Hepatocyte (in vitro differentiated cells): Measurements from ENCODE around the gene SIN3A. TPM values are rescaled to one million over a fixed set of nuclear protein-coding genes. Genes with fewer than 3 reads are reported as not detected.

ENCODE experiments used
- DNase-seq: peaks from one replicate; pipeline ENCODE4 v3.0.0-alpha.2; 2016; ENCODE audit warnings: low spot score
- H2AFZ ChIP-seq: fragments of 200-600 bp; sonication (generic); 2 replicates; pipeline ENCODE4 v1.6.0; 2016; ENCODE audit warnings: antibody characterized with exemption, mild to moderate bottlenecking
- H3K27ac ChIP-seq: fragments of 200-600 bp; sonication (generic); 2 replicates; pipeline ENCODE4 v1.5.1; 2016; ENCODE audit warnings: mild to moderate bottlenecking
- H3K27me3 ChIP-seq: fragments of 200-600 bp; sonication (generic); 2 replicates; pipeline ENCODE4 v1.6.1; 2016
- H3K36me3 ChIP-seq: fragments of 200-600 bp; sonication (generic); replicated peaks from 2 replicates; pipeline ENCODE4 v1.5.1; 2016; ENCODE audit warnings: low read depth; ENCODE audit not compliant: insufficient read depth
- H3K4me1 ChIP-seq: fragments of 200-600 bp; sonication (generic); 2 replicates; pipeline ENCODE4 v1.5.1; 2016; ENCODE audit warnings: mild to moderate bottlenecking, moderate library complexity; ENCODE audit not compliant: insufficient read depth
- H3K4me2 ChIP-seq: fragments of 200-600 bp; sonication (generic); 2 replicates; pipeline ENCODE4 v1.6.0; 2016
- H3K4me3 ChIP-seq: fragments of 200-600 bp; sonication (generic); 2 replicates; pipeline ENCODE4 v1.5.1; 2016; ENCODE audit warnings: mild to moderate bottlenecking
- H3K79me2 ChIP-seq: fragments of 200-600 bp; sonication (generic); 2 replicates; pipeline ENCODE4 v1.6.0; 2017; ENCODE audit warnings: mild to moderate bottlenecking
- H3K9me2 ChIP-seq: fragments of 200-600 bp; sonication (generic); replicated peaks from 2 replicates; pipeline ENCODE4 v1.6.0; 2017; ENCODE audit warnings: mild to moderate bottlenecking; ENCODE audit not compliant: insufficient read depth
- H3K9me3 ChIP-seq: fragments of 200-600 bp; sonication (generic); 2 replicates; pipeline ENCODE4 v1.5.1; 2016; ENCODE audit warnings: low read depth, mild to moderate bottlenecking
- H4K20me1 ChIP-seq: fragments of 200-600 bp; sonication (generic); 2 replicates; pipeline ENCODE4 v1.6.0; 2016; ENCODE audit warnings: mild to moderate bottlenecking; ENCODE audit not compliant: insufficient read depth, poor library complexity, severe bottlenecking
- EZH2 ChIP-seq: fragments of 200-600 bp; sonication (generic); IDR thresholded peaks from 2 replicates; pipeline ENCODE4 v1.6.1; 2016; ENCODE audit warnings: antibody characterized with exemption, mild to moderate bottlenecking, borderline replicate concordance
- EZH2phosphoT487 ChIP-seq: fragments of 200-600 bp; sonication (generic); IDR thresholded peaks from one replicate; pipeline ENCODE4 v1.6.1; 2018; ENCODE audit warnings: antibody characterized with exemption, mild to moderate bottlenecking, low read depth, moderate library complexity; ENCODE audit not compliant: unreplicated experiment, severe bottlenecking
- WGBS: methylation state at CpG from one replicate; pipeline ENCODE4 v1.1.6; 2016; ENCODE audit warnings: low lambda C conversion rate; ENCODE audit errors: missing lambda C conversion rate; 5-methylcytosine and 5-hydroxymethylcytosine counted together
- polyA plus RNA-seq: library from polyadenylated mRNA; unstranded; fragments of >200 nt; fragmentation: Nextera tagmentation; extraction: Ambion mirVana; gene quantifications from 2 replicates; pipeline ENCODE4 v1.2.1, GENCODE V29; 2016
- total RNA-seq: library from RNA; depleted of rRNA; stranded (reverse); fragments of >200 nt; gene quantifications from 2 replicates; pipeline ENCODE4 v1.2.3, GENCODE V29; 2014
- TF ChIP-seq, protein P1 (sequence below): fragments of 200-600 bp; sonication (generic); IDR thresholded peaks from 2 replicates; pipeline ENCODE4 v1.5.1; 2016; ENCODE audit warnings: antibody characterized with exemption, mild to moderate bottlenecking; ENCODE audit not compliant: poor library complexity

Gene SIN3A
- total and polyA plus RNA-seq, 2 experiments from 2014 or later, result 16.5 to 28.8 TPM

DNA sequence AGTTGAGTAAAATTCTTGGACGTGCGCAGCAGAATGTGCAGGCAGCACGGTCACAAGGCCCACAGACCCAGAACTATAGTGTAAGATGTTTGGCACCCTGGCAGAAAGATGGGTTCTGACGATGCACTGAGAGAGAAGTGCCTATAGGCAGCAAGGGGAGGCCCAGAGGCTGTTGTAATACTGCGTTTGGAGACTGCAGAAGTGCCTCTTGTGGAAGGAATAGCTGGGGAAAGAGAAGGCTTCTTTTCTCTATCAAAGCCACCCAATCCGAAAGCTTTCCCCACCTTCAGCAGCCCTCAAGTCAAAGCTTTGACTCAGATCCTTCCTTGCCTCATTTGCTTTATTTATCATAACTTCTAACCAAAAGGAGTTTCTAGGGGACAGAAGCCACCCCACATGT, 5.2 kb upstream of the SIN3A start:
- H3K9me2 ChIP-seq, result no peaks in the 10 kb centered on the region
- no peak overlapping the region for H3K4me3 ChIP-seq
- no peak for DNase-seq
- no peaks in the 10 kb centered on the region for H3K9me3 ChIP-seq
- peak overlapping the region; percentile 97 for H2AFZ ChIP-seq
- H3K4me1 ChIP-seq, result peaks cover 21% of the 10 kb centered on the region
- H4K20me1 ChIP-seq, result no peaks in the 10 kb centered on the region
- H3K36me3 ChIP-seq, result no peaks in the 10 kb centered on the region
- H3K27me3 ChIP-seq, result no peaks in the 10 kb centered on the region
- H3K4me2 ChIP-seq, result peak overlapping the region; percentile 88
- peaks cover 4% of the 10 kb centered on the region for H3K79me2 ChIP-seq
- peak overlapping the region; percentile 98 for H3K27ac ChIP-seq
- 44% methylated on average over 6 of the region's 6 CpGs for WGBS
- TF ChIP-seq, protein P1, sequence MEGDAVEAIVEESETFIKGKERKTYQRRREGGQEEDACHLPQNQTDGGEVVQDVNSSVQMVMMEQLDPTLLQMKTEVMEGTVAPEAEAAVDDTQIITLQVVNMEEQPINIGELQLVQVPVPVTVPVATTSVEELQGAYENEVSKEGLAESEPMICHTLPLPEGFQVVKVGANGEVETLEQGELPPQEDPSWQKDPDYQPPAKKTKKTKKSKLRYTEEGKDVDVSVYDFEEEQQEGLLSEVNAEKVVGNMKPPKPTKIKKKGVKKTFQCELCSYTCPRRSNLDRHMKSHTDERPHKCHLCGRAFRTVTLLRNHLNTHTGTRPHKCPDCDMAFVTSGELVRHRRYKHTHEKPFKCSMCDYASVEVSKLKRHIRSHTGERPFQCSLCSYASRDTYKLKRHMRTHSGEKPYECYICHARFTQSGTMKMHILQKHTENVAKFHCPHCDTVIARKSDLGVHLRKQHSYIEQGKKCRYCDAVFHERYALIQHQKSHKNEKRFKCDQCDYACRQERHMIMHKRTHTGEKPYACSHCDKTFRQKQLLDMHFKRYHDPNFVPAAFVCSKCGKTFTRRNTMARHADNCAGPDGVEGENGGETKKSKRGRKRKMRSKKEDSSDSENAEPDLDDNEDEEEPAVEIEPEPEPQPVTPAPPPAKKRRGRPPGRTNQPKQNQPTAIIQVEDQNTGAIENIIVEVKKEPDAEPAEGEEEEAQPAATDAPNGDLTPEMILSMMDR, result no peak
- no peak for TF ChIP-seq EZH2
- TF ChIP-seq EZH2phosphoT487, result no peak

DNA sequence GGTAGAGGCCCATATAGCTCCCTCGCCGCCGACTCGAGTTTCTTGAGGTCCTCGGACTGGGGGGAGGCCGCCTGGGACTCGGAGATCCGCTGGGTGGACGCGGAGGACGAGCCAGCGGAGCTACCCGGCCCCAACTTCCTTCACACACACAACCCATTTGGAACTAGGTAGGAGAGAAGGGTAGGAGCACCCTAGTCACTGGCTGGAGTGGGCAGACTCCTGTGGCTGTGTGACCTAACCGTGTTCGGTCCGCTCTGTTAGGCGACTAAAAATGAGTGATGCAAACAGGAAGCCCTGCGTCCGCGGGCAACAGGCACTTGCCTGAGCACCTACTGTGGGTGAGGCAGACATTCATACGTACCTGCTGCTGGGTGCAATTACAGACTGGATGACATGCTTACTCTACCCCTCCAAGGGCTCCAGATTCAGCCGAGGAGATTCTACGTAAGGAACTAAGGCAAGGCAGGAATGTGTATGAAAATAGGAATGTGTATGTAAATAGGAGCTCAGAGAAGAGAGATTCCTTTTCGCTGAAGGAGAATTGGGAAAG, 4.6 kb upstream of the SIN3A start:
- Histone ChIP-seq H3K27ac (peak overlapping the region; percentile 98), H3K9me2 (no peaks in the 10 kb centered on the region), H3K79me2 (peaks cover 4% of the 10 kb centered on the region), H2AFZ (peak overlapping the region; percentile 97), H3K36me3 (no peaks in the 10 kb centered on the region), H4K20me1 (no peaks in the 10 kb centered on the region), H3K4me1 (peaks cover 21% of the 10 kb centered on the region), H3K9me3 (no peaks in the 10 kb centered on the region), H3K4me3 (peak overlapping the region; percentile 60), H3K4me2 (peak overlapping the region; percentile 88), H3K27me3 (no peaks in the 10 kb centered on the region)
- DNase-seq, result peak; percentile 63
- TF ChIP-seq, protein P1, result no peak
- TF ChIP-seq EZH2phosphoT487 (no peak), EZH2 (no peak)
- 2% methylated on average over 24 of the region's 24 CpGs for WGBS

DNA sequence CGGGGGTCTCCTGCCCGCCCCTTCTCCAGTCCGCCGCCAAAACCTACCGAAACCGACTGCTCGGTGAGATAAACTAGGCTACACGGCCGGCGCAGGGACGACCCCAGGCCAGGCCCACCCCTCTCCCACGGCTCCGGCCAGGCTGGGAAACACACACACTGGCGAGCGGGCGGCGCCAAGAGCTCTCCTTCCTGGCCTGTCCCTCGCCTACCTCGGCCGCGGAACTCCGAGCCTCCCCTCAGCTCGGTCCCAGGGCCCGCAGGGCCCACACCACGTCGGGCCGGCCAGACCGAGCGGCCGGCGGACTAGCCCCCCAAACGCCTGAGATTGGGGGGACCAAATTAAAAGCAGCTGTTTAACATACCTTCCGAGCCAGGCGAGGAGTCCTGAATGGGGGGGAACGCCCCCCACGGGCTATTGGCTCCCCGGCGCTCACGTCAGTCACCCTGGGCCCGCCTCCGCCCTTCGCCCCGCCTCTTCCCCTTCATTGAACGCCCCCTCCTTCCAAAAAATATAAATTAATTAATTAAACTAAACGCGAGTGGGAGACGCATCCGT, 4.0 kb upstream of the SIN3A start:
- Histone ChIP-seq H2AFZ (peak overlapping the region; percentile 97), H3K4me2 (peak overlapping the region; percentile 88), H4K20me1 (peaks cover under 1% of the 10 kb centered on the region), H3K9me3 (no peaks in the 10 kb centered on the region), H3K36me3 (no peaks in the 10 kb centered on the region), H3K27ac (peak overlapping the region; percentile 98), H3K79me2 (peaks cover 4% of the 10 kb centered on the region), H3K9me2 (no peaks in the 10 kb centered on the region), H3K27me3 (no peaks in the 10 kb centered on the region), H3K4me3 (peak overlapping the region; percentile 60), H3K4me1 (peaks cover 20% of the 10 kb centered on the region)
- peak; percentile 95 for DNase-seq
- TF ChIP-seq EZH2phosphoT487, result no peak
- TF ChIP-seq EZH2, result no peak
- TF ChIP-seq, protein P1, result no peak
- under 1% methylated on average over 48 of the region's 48 CpGs for WGBS
